Bronchial epithelial cell (primary cell): ENCODE results near the gene MBLAC1. TPM values are rescaled to one million over a fixed set of nuclear protein-coding genes. Genes with fewer than 3 reads are reported as not detected.
"Not testable (repeated sequence)": the region's sequence is repeated elsewhere in the genome, so short reads cannot be mapped to it uniquely, and the experiment has no call there.

Experiments used
- DNase-seq: peaks from one replicate; pipeline ENCODE4 v3.0.0-alpha.2; 2010; ENCODE audit warnings: low read depth
- FAIRE-seq: peaks from 2 replicates; lab custom pipeline; 2011; peaks lifted over from hg19 to GRCh38; lab: Jason Lieb, UNC
- H3K27me3 ChIP-seq: 2 replicates; pipeline ENCODE4 v1.5.1; 2011; ENCODE audit warnings: low read length; ENCODE audit not compliant: control insufficient read depth, insufficient read depth
- H3K36me3 ChIP-seq: 2 replicates; pipeline ENCODE4 v1.5.1; 2011; ENCODE audit warnings: low read length; ENCODE audit not compliant: control insufficient read depth, insufficient read depth
- H3K4me3 ChIP-seq: 2 replicates; pipeline ENCODE4 v1.5.1; 2011; ENCODE audit warnings: mild to moderate bottlenecking, low read depth, low read length, control low read depth
- CTCF ChIP-seq: IDR thresholded peaks from 2 replicates; pipeline ENCODE4 v1.5.1; 2011; ENCODE audit warnings: mild to moderate bottlenecking, moderate library complexity, low read length, control low read depth, inconsistent platforms; ENCODE audit not compliant: insufficient read depth, severe bottlenecking
- total RNA-seq: library from RNA; depleted of rRNA; stranded (reverse); fragments of >200 nt; gene quantifications from 2 replicates; pipeline ENCODE4 v1.2.1, GENCODE V29; 2014

Gene MBLAC1
- total RNA-seq, 1 donor from 2014 or later: 1.6 TPM

- H3K36me3 ChIP-seq: no peaks in the 10 kb centered on the region
- TF ChIP-seq CTCF: no peak
- H3K4me3 ChIP-seq: no peak overlapping the region
- no peak for DNase-seq
- H3K27me3 ChIP-seq: no peaks in the 10 kb centered on the region
- FAIRE-seq: no peak
These were observed 15.7 kb downstream of the MBLAC1 start for GRCh38 chr7:100142461-100142860.

GRCh38 chr7:100146350-100146749, 19.6 kb downstream of the MBLAC1 start:
- H3K27me3 ChIP-seq, H3K4me3 ChIP-seq, H3K36me3 ChIP-seq, FAIRE-seq: not testable (repeated sequence)
- DNase-seq: peak; percentile 80

DNA sequence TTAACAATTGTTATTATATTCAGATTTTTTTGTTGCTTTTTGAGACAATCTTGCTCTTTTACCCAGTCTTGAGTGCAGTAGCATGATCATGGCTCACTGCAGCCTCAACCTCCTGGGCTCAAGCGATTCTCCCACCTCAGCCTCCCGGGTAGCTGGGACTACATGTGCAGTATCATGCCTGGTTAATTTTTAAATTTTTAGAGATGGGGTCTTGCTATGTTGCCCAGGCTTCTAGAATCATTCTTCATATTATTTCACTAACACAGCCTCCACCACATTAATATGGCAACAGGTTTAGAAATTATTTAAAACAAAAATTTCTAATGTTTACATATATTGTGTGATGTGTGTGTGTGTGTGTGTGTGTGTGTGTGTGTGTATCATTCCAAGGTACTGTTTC, 20.5 kb downstream of the MBLAC1 start:
- no peak for DNase-seq
- Histone ChIP-seq H3K27me3 (no peaks in the 10 kb centered on the region), H3K4me3 (no peak overlapping the region), H3K36me3 (peaks cover 2% of the 10 kb centered on the region)
- no peak for TF ChIP-seq CTCF
- no peak for FAIRE-seq

DNA sequence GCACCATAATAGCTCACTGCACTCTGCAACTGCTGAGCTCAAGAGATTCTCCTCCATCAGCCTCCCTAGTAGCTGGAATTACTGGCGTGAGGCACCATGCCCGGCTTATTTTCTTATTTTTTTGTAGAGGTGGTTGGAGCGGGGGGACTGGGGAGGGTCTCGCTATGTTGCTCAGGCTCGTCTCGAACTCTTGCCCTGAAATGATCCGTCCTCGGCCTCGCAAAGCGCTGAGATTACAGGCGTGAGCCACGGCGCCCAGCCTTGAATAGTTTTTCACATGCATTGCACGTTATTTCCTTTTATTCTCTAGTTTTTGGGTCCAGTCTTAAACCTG, 21.4 kb downstream of the MBLAC1 start:
- no peak for FAIRE-seq

GRCh38 chr7:100148559-100149328, 22.0 kb downstream of the MBLAC1 start, which contains the start of gene LAMTOR4:
LAMTOR4 (plus strand) TSS chr7:100148918; CDS start chr7:100148973, 55 bp downstream.
- FAIRE-seq (no peak), DNase-seq (peak; percentile 98)
- no peak for TF ChIP-seq CTCF
- no peaks in the 10 kb centered on the region for H3K27me3 ChIP-seq
- peaks cover 8% of the 10 kb centered on the region for H3K36me3 ChIP-seq
- peak within 1 kb of the TSS; percentile 79 for H3K4me3 ChIP-seq

More for the DNA sequence above, 21.4 kb downstream of the MBLAC1 start:
- peak overlapping the region; percentile 37 for H3K4me3 ChIP-seq
- TF ChIP-seq CTCF: no peak
- H3K36me3 ChIP-seq: peaks cover 6% of the 10 kb centered on the region
- no peaks in the 10 kb centered on the region for H3K27me3 ChIP-seq
- no peak for DNase-seq

DNA sequence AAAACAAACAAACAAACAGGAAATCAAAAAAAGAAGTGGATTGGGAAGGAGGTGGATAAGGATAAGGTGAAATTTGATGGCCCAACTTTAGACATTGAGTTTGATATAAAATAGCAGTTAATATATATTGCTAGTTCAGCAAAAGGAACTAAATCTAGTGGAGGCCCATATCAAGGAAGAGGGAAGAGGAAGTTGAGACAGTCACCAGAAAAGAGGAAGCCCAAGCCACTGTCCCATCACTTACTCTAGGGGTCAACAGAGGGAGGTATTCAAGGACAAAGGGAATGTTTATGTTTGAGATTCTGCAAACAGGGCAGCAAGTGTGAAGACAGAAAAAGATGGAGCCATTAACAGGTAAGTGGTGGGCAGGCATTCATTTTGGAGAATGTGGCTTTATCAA, 25.6 kb downstream of the MBLAC1 start:
- Histone ChIP-seq H3K36me3 (peaks cover 27% of the 10 kb centered on the region), H3K27me3 (no peaks in the 10 kb centered on the region), H3K4me3 (no peak overlapping the region)
- FAIRE-seq (no peak), DNase-seq (no peak)
- no peak for TF ChIP-seq CTCF
